Spleen (tissue), 11 donors: ENCODE results near the gene IKBKE. TPM values are rescaled to one million over a fixed set of nuclear protein-coding genes. Genes with fewer than 3 reads are reported as not detected.

Experiments
- DNase-seq: peaks from one replicate; pipeline ENCODE4 v3.0.0-alpha.2; 2020
- H3K27ac ChIP-seq, 8 donors: fragments of 200-600 bp; sonication (generic) in 7 of 8; 1 replicate in 4 of 8; 2 replicates in 4 of 8; pipeline versions ENCODE4 v1.5.0 to v1.8.0; 2016 to 2021; ENCODE audit warnings: inconsistent platforms in 4 of 8, mild to moderate bottlenecking in 4 of 8, moderate library complexity in 1 of 8
- H3K27me3 ChIP-seq, 7 donors: fragments of 200-600 bp; sonication (generic) in 6 of 7; replicated peaks in 1 of 7; 1 replicate in 4 of 7; 2 replicates in 3 of 7; pipeline versions ENCODE4 v1.5.0 to v1.8.0; 2016 to 2021; ENCODE audit warnings: inconsistent platforms in 3 of 7, mild to moderate bottlenecking in 1 of 7
- H3K36me3 ChIP-seq, 6 donors: fragments of 200-600 bp; sonication (generic) in 5 of 6; 1 replicate in 4 of 6; 2 replicates in 2 of 6; pipeline versions ENCODE4 v1.5.0 to v1.8.0; 2016 to 2021; ENCODE audit warnings: inconsistent platforms in 2 of 6
- H3K4me1 ChIP-seq, 6 donors: fragments of 200-600 bp; sonication (generic) in 5 of 6; 1 replicate in 3 of 6; 2 replicates in 3 of 6; pipeline versions ENCODE4 v1.5.0 to v1.8.0; 2016 to 2021; ENCODE audit warnings: inconsistent platforms in 3 of 6
- H3K4me3 ChIP-seq, 8 donors: fragments of 200-600 bp; sonication (generic) in 7 of 8; 1 replicate in 4 of 8; 2 replicates in 4 of 8; pipeline versions ENCODE4 v1.5.0 to v1.8.0; 2016 to 2021; ENCODE audit warnings: inconsistent platforms in 4 of 8, mild to moderate bottlenecking in 4 of 8, moderate library complexity in 2 of 8
- H3K9me3 ChIP-seq, 8 donors: fragments of 200-600 bp; sonication (generic) in 7 of 8; 1 replicate in 4 of 8; 2 replicates in 4 of 8; pipeline versions ENCODE4 v1.5.0 to v1.8.0; 2016 to 2021; ENCODE audit warnings: inconsistent platforms in 4 of 8
- CTCF ChIP-seq, 11 experiments: fragments of 200-600 bp in 7 of 11; fragments of 450-650 bp in 4 of 11; sonication (generic) in 4 of 11; IDR thresholded peaks in 8 of 11; conservative IDR thresholded peaks in 3 of 11; 1 replicate in 7 of 11; 2 replicates in 4 of 11; pipeline versions ENCODE4 v1.4.0 to v1.8.0; 2016 to 2021; ENCODE audit warnings: antibody characterized with exemption in 11 of 11, inconsistent platforms in 4 of 11, mild to moderate bottlenecking in 1 of 11
- POLR2A ChIP-seq, 3 donors: fragments of 450-650 bp; IDR thresholded peaks; one replicate each; pipeline ENCODE4 v1.5.1; 2017; ENCODE audit warnings: antibody characterized with exemption in 3 of 3, mild to moderate bottlenecking in 1 of 3
- POLR2AphosphoS5 ChIP-seq, 3 donors: sonication (generic); formaldehyde crosslinking; IDR thresholded peaks; one replicate each; pipeline ENCODE4 v1.5.1; 2017; ENCODE audit warnings: antibody characterized with exemption in 3 of 3
- WGBS, 5 donors: extraction: QIAGEN DNeasy Blood & Tissue Kit in 3 of 5; methylation state at CpG; one replicate each; pipeline versions ENCODE4 v1.1.5 to v1.1.7; 2013 to 2018; 5-methylcytosine and 5-hydroxymethylcytosine counted together
- intact Hi-C: fragments of 100-400 bp; cut with DNase I; formaldehyde crosslinking; loops from one replicate; pipeline ENCODE4 v1.15.0; 2023; ENCODE audit warnings: low total_unique reads
- polyA plus RNA-seq, 3 donors: library from polyadenylated mRNA; stranded (reverse); fragments of 200-250 nt; gene quantifications; one replicate each; pipeline ENCODE4 v1.2.1, GENCODE V29; 2013
- total RNA-seq, 7 donors: library from RNA; depleted of rRNA in 3 of 7; stranded (reverse); fragments of >200 nt in 3 of 7; fragmentation: NEBNext Ultra II Directional in 4 of 7; extraction: Animal tissue kit (Norgen Biotek cat#: 25700) in 4 of 7; gene quantifications; one replicate each; pipeline versions ENCODE4 v1.1.0 to v1.2.1, GENCODE V29; 2016 to 2021
- donor health status: healthy with polysubstance abuse.
- donor health status: DM: no; HTN: no; CAD: no; lungs with moderate emphysema.
- donor health status: DM: no; HTN: no; CAD: no.
- donor health status: Bipolar disorder and iron deficiency.
- donor health status: healthy.
- donor health status: DM: no; HTN: no; CAD: no.
- donor health status: DM: yes; HTN: yes; CAD: no.

IKBKE gene
- total and polyA plus RNA-seq, 10 donors: 11.3 to 37.3 (median 29.7) TPM

- H3K36me3 ChIP-seq: peaks cover 0 to 100% (median 77%) of the 10 kb centered on the region in 6 donors
- H3K27ac ChIP-seq: no peak overlapping the region
- intact Hi-C loops: no loop called here
- H3K4me3 ChIP-seq: no peak overlapping the region
- H3K9me3 ChIP-seq: no peaks in the 10 kb centered on the region
- 89 to 97% (median 90%) methylated on average over 2 of the region's 2 CpGs for WGBS, 5 donors
- no peak for DNase-seq
- H3K27me3 ChIP-seq: no peaks in the 10 kb centered on the region
- H3K4me1 ChIP-seq: no peaks in the 10 kb centered on the region
- TF ChIP-seq POLR2A (IDR thresholded peaks at IDR 0.05) (no peak), POLR2AphosphoS5 (IDR thresholded peaks at IDR 0.05) (no peak), CTCF (IDR thresholded peaks at IDR 0.05 in 8 of 11, conservative IDR thresholded peaks at IDR 0.05 in 3 of 11) (no peak)
Measured at GRCh38 chr1:206439205-206439604, 31.1 kb upstream of the IKBKE start.

- DNase-seq: no peak
- H3K27ac ChIP-seq: no peak overlapping the region
- H3K9me3 ChIP-seq: no peaks in the 10 kb centered on the region
- no peak overlapping the region for H3K4me3 ChIP-seq
- WGBS, 5 donors: 83 to 90% (median 89%) methylated on average over 7 of the region's 7 CpGs
- intact Hi-C loops: no loop called here
- H3K36me3 ChIP-seq: peaks cover 0 to 100% (median 88%) of the 10 kb centered on the region in 6 donors
- peaks cover 0 to 11% (median 1%) of the 10 kb centered on the region in 6 donors for H3K4me1 ChIP-seq
- no peak for TF ChIP-seq POLR2AphosphoS5 (IDR thresholded peaks at IDR 0.05)
- no peaks in the 10 kb centered on the region for H3K27me3 ChIP-seq
Measured at GRCh38 chr1:206441336-206441967, 28.8 kb upstream of the IKBKE start.

GRCh38 chr1:206442101-206442500 lies 28.2 kb upstream of the IKBKE start:
- Histone ChIP-seq H3K27ac (no peak overlapping the region), H3K4me3 (no peak overlapping the region), H3K4me1 (peaks cover 0 to 11% (median 1%) of the 10 kb centered on the region in 6 donors), H3K9me3 (no peaks in the 10 kb centered on the region), H3K27me3 (no peaks in the 10 kb centered on the region), H3K36me3 (peaks cover 0 to 100% (median 88%) of the 10 kb centered on the region in 6 donors)
- no peak for TF ChIP-seq CTCF (IDR thresholded peaks at IDR 0.05 in 8 of 11, conservative IDR thresholded peaks at IDR 0.05 in 3 of 11)
- no peak for TF ChIP-seq POLR2AphosphoS5 (IDR thresholded peaks at IDR 0.05)
- no peak for TF ChIP-seq POLR2A (IDR thresholded peaks at IDR 0.05)
- no peak for DNase-seq
- 83 to 97% (median 90%) methylated on average over 4 of the region's 4 CpGs for WGBS, 5 donors
- intact Hi-C loops: no loop called here

GRCh38 chr1:206445116-206445515 lies 25.2 kb upstream of the IKBKE start:
- H3K36me3 ChIP-seq: peaks cover 0 to 100% (median 70%) of the 10 kb centered on the region in 6 donors
- 65 to 84% (median 76%) methylated on average over 4 of the region's 4 CpGs for WGBS, 5 donors

More at GRCh38 chr1:206445116-206445515, 25.2 kb upstream of the IKBKE start:
- H3K27me3 ChIP-seq: no peaks in the 10 kb centered on the region
- no peak overlapping the region for H3K4me3 ChIP-seq
- peaks cover 0 to 11% (median 1%) of the 10 kb centered on the region in 6 donors for H3K4me1 ChIP-seq
- TF ChIP-seq POLR2A (IDR thresholded peaks at IDR 0.05): no peak
- TF ChIP-seq POLR2AphosphoS5 (IDR thresholded peaks at IDR 0.05): peak; percentile 64 to 72 (median 65)
- TF ChIP-seq CTCF (IDR thresholded peaks at IDR 0.05 in 8 of 11, conservative IDR thresholded peaks at IDR 0.05 in 3 of 11): no peak
- intact Hi-C loops: no loop called here
- no peaks in the 10 kb centered on the region for H3K9me3 ChIP-seq
- peak overlapping the region; percentile 27 to 75 (median 54) for H3K27ac ChIP-seq
- peak; percentile 84 for DNase-seq
